ENCODE results near the gene UGT1A6. TPM values are rescaled to one million over a fixed set of nuclear protein-coding genes. Genes with fewer than 3 reads are reported as not detected.
A peak's percentile ranks its signal among the peaks of the same experiment; 100 is the strongest.

Gene UGT1A6
- total and polyA plus RNA-seq, 2 of the 13 experiments (the other 11 are each of a cell fraction or from before 2014, with no cell fraction given), result 0.25 TPM; not detected in 1

DNA sequence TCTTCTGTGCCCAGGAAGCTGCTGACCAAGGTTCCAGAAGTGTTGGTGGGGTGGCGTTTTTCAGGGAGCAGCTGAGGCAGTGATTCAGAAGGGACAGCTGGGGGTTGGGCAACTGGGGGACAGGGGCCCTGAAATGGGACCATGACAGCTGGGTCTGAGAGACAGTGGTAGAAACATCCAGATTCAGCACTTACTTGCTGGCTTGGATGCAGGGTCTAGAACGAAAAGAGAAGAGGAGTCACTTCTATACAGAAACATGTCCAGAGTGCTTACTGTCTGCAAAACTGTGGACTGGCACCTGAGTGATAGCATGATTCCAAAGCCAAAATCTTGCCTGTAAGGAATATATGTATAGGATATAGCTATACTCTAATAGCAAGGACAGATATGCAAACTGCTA lies 53.1 kb downstream of the UGT1A6 start (continued):
- TF ChIP-seq, protein P1, sequence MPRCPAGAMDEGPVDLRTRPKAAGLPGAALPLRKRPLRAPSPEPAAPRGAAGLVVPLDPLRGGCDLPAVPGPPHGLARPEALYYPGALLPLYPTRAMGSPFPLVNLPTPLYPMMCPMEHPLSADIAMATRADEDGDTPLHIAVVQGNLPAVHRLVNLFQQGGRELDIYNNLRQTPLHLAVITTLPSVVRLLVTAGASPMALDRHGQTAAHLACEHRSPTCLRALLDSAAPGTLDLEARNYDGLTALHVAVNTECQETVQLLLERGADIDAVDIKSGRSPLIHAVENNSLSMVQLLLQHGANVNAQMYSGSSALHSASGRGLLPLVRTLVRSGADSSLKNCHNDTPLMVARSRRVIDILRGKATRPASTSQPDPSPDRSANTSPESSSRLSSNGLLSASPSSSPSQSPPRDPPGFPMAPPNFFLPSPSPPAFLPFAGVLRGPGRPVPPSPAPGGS (CRISPR knock-in tag; IDR thresholded peaks at IDR 0.05), result peak; percentile 30; the same call in 1 of the 2 replicates

DNA sequence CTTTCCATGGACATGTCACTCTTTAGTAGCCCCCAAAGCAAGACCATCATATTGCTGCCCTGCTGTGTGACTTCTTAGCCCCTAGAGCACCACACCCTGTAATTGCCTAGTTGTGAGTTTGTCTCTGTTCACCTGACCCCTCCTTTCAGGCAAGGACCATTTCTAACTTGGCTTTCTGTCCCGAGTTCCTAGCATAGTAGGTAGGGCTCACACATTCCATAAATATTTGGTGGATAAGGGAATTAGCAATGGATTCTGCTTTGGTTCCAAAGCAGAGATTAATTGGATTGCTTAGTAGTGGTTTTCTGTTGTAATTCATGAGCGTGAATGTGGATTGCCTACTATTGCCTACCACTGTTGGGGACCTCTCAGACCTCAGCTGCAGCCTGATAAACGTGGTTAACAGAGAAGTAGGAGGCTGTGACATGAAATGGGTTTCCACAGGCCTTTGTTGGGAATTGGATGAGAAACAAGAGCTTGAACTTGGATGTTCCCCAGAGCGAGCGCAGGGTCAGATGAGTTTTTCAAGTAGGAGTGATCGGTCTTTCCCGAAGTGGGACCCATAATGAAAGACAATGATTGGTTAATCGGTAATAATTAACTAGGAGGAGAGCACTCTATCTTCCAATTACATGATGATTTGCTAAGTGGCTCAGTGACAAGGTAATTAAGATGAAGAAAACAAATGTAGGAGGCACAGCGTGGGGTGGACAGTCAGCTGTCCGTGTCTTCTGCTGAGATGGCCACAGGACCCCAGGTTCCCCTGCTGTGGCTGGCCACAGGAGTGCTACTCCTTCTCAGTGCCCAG lies 54.0 kb downstream of the UGT1A6 start:
- no peak for ATAC-seq
- POLR2A ChIA-PET, result interaction anchor here (1.6 kb wide), 1 partner anchor 11 kb away, joined by 9 read pairs; no protein-coding TSS in a partner anchor

More for the DNA sequence above, 54.0 kb downstream of the UGT1A6 start:
- no peak overlapping the region for H3K9ac ChIP-seq (ENCODE audit: insufficient read depth, low read depth, low read length)
- no peak for FAIRE-seq
- intact Hi-C loops (cut with micrococcal nuclease; ENCODE audit: unreplicated experiment), result no loop called here
- CTCF ChIA-PET (ENCODE audit: low intra/inter-chr PET ratio, low total read pairs), result no interaction called here
- no peak overlapping the region for H2AFZ ChIP-seq (ENCODE audit: low read length)
- in situ Hi-C loops (cut with HindIII; ENCODE audit: extremely low pct_ligation_motif_present, low pct_unique_long_range_greater_than_20kb), result no loop called here
- H4K20me1 ChIP-seq (ENCODE audit: insufficient read depth, low read length), result no peaks in the 10 kb centered on the region
- no peak overlapping the region for H3K27ac ChIP-seq (ENCODE audit: extremely low read length, insufficient read depth, low read length)
- no TSS peak for BruUV-seq (replicated peaks)
- H3K79me2 ChIP-seq (ENCODE audit: insufficient read depth, low read length), result no peaks in the 10 kb centered on the region
- H3K27me3 ChIP-seq (ENCODE audit: control insufficient read depth in 1 of 2, insufficient read depth in 2 of 2, low read length in 2 of 2), result peaks cover 1 to 64% of the 10 kb centered on the region in 2 experiments; a peak in 4 of 5 replicates
- no peaks in the 10 kb centered on the region for H3K36me3 ChIP-seq (replicated peaks in 1 of 2; ENCODE audit: control insufficient read depth in 1 of 2, insufficient read depth in 2 of 2, low read length in 2 of 2)
- TF ChIP-seq ZNF607 (CRISPR knock-in tag; IDR thresholded peaks at IDR 0.05; ENCODE audit: borderline replicate concordance) (no peak), NFAT5 (CRISPR knock-in tag; IDR thresholded peaks at IDR 0.05) (no peak), ZMAT3 (CRISPR knock-in tag; conservative IDR thresholded peaks at IDR 0.05) (no peak), RARA (CRISPR knock-in tag; IDR thresholded peaks at IDR 0.05) (0 out of 2 replicates have a peak, but pooled peaks have one; percentile 5), KDM1A (CRISPR knock-in tag; IDR thresholded peaks at IDR 0.05) (no peak), TEAD3 (CRISPR knock-in tag; optimal IDR thresholded peaks at IDR 0.05; ENCODE audit: borderline replicate concordance) (peak; percentile 49), ZNF816 (CRISPR knock-in tag; IDR thresholded peaks at IDR 0.05; ENCODE audit: borderline replicate concordance) (no peak)
- 76% methylated on average over 10 of the region's 10 CpGs for WGBS (ENCODE audit: low lambda C conversion rate)
- 0 out of 2 replicates have a peak overlapping the region, but pooled peaks have one; percentile 54 for H3K4me2 ChIP-seq (ENCODE audit: low read depth, low read length)
- H3K4me3 ChIP-seq (replicated peaks in 1 of 3; ENCODE audit: insufficient read depth in 1 of 3, low read depth in 2 of 3, low read length in 3 of 3), result no peak overlapping the region
- DNase-seq (ENCODE audit: low spot score), result no peak
- peaks cover 27% of the 10 kb centered on the region for H3K4me1 ChIP-seq (ENCODE audit: insufficient read depth, low read length)
- peaks cover 24% of the 10 kb centered on the region for H3K9me3 ChIP-seq (ENCODE audit: low read length)

All from HepG2 (cell line).